ENCODE data around the gene KANSL2.
"Not testable (repeated sequence)": the region's sequence is repeated elsewhere in the genome, so short reads cannot be mapped to it uniquely, and the experiment has no call there.

The KANSL2 gene

DNA sequence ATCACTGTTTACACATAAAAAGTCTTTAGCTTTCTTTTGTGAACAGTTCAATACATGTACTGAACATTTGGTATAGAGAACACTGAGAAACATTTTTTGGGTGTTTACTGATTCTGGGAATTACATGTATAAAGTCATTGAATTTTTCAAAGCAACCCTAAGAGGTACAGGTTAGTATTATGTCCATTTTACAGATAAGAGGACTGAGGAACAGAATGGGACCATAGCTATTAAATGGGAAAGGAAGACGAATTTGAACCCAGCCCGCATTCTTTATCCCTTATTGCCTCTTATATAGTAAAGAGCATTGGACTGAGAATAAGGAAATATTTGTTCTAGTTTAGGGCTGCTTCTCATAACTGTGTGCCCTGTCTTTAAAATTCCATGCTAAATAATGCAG is 889 bp upstream of the KANSL2 start:
- no peak for DNase-seq

DNA sequence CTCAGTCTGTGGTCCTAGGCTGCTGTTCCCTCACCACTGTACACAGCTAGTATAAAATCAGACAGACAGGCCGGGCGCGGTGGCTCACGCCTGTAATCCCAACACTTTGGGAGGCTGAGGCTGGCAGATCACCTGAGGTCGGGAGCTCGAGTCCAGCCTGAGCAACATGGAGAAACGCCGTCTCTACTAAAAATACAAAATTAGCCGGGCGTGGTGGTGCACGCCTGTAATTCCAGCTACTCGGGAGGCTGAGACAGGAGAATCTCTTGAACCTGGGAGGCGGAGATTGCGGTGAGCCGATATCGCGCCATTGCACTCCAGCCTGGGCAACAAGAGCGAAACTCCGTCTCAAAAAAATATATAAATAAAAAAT is 481 bp upstream of the KANSL2 start:
- not testable (repeated sequence) for DNase-seq

DNA sequence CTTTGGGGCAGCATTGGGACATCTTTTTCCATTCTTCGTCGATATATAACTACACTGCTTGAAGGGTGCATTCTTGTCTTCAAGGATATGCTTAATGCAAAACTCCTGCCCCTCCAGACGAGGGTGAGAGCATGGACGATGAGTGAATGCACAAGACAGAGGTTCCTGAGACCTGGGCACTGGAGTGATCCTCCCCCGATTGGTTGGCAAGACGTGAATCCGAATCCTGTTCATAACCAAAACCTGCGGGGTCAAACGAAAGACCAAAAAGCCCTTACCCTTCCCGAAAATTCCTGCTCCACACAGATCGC is 684 bp downstream of the KANSL2 start:
- no peak for DNase-seq

- no peak for DNase-seq
These were observed 1.2 kb downstream of the KANSL2 start for GRCh38 chr12:48680861-48681260.

DNA sequence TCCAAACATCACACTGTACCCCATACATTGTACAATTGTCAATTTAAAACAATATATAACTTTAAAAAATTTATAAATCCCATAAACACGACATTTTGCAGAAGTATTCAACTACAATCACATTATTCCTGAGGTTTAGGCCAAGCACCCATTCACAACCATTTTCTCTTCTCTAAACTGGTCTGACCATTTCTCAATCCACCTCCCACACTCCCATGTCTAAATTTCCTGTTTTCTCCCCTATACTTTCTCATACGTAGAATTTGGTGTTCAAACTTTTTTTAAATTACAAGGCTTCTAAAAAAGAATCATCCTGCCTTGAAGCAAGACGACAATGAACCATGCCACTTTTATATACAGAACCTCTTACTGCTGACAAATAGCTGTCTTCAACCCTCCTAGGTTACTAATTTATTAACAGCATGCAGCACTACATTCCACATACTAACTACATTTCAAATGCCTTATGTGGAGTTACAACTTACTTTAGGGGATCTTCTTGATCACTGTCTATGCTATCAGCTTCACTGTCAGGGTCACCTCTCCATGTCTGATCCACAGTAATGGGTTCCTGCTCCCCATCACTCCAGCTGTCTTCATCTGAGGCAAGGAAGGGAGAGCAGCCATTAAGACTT is 3.4 kb downstream of the KANSL2 start:
- no peak for DNase-seq

- no peak for DNase-seq
These were observed 10.7 kb downstream of the KANSL2 start for GRCh38 chr12:48671231-48671856.

- DNase-seq: no peak
These were observed 13.0 kb downstream of the KANSL2 start for GRCh38 chr12:48668996-48669395.

DNA sequence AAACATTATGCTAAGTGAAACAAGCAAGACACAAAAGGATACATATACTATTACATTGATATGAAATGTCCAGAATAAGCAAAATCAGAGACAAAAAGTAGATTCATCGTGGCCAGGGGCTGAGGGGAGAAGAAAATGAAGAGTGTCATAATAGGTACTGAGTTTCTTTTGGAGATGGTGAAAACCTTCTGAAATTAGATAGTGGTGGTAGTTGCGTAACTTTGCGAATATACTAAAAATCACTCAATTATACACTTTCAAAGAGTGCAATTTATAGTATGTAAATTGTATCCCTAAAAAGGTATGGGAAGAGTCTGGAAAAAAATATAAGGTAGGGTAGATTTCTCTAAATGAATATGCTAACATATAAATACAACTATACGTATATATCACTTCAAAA is 22.2 kb downstream of the KANSL2 start:
- no peak for DNase-seq

DNA sequence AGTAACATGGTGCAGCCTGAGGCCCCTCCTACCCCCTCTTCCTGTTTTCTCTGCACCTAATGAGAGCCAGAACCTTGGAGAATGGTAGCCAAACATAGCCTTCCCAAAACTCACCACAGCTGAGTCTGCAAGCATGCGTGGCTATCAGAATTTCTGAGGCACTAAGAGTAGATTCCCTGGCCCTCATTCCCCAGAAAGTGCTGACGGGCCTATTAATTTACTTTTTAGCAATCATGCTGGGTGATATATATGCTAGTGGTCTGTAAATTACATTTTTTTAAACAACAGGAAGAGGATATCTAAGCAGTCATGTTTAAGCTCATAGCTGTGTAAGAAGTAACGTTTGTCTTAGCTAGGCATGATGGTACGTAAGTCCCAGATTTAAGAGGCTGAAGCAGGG is 30.4 kb downstream of the KANSL2 start:
- DNase-seq: no peak

- DNase-seq: not testable (repeated sequence)
These were observed 36.7 kb downstream of the KANSL2 start for GRCh38 chr12:48645354-48645753.

DNA sequence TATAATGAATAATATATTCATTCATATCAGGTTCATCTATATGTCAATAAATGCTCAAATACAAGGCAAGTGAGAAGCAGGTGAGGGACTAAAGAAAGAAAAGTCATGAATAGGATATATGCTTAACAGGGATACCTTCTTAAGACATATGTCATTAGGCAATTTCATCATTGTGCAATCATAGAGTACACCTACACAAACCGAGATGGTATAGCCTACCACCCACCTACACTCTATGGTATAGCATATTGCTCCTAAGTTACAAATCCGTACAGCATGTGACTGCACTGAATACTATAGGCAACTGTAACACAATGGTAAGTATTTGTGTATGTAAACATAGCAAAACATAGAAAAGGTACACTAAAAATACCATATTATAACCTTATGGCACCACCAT is 39.0 kb downstream of the KANSL2 start:
- no peak for DNase-seq

DNA sequence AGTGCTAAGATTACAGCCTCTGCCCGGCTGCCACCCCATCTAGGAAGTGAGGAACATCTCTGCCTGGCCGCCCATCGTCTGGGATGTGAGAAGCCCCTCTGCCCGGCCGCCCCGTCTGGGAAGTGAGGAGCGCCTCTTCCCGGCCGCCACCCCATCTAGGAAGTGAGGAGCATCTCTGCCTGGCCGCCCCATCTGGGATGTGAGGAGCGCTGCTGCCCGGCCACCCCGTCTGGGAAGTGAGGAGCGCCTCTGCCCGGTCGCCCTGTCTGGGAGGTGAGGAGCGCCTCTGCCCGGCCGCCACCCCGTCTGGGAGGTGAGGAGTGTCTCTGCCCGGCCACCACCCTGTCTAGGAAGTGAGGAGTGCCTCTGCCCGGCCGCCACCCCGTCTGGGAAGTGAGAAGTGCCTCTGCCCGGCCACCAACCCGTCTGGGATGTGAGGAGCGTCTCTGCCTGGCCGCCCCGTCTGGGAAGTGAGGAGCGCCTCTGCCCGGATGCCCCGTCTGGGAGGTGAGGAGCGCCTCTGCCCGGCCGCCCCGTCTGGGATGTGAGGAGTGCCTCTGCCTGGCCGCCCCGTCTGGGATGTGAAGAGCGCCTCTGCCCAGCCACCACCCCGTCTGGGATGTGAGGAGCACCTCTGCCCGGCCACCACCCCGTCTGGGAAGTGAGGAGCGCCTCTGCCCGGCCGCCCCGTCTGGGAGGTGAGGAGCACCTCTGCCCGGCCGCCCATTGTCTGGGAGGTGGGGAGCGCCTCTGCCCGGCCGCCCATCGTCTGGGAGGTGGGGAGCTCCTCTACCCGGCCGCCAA is 40.1 kb downstream of the KANSL2 start:
- not testable (repeated sequence) for DNase-seq

GRCh38 chr12:48640854-48641253 is 41.2 kb downstream of the KANSL2 start:
- DNase-seq: no peak

GRCh38 chr12:48640428-48640827 is 41.6 kb downstream of the KANSL2 start:
- DNase-seq: no peak

DNA sequence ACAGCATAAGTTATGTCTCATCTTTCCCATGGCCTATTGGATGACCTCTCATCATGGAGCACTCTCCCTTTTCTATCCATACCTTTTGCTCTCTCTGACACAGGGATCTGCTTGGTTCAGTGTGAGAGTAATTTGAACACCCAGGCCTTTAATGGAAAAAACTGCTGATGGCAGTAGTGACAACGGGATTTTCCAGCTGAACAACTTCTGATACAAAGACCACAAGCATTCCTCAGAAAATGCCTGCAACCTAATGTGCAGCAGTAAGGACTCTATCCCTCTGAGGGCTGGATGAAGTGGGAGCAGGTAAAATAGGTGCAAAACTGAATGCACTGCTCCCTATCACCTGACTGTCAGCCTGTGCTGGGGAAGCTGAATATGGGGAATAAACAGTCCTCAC is 51.0 kb downstream of the KANSL2 start:
- DNase-seq: no peak

- DNase-seq: no peak
These were observed 51.7 kb downstream of the KANSL2 start for GRCh38 chr12:48630346-48630745.

DNA sequence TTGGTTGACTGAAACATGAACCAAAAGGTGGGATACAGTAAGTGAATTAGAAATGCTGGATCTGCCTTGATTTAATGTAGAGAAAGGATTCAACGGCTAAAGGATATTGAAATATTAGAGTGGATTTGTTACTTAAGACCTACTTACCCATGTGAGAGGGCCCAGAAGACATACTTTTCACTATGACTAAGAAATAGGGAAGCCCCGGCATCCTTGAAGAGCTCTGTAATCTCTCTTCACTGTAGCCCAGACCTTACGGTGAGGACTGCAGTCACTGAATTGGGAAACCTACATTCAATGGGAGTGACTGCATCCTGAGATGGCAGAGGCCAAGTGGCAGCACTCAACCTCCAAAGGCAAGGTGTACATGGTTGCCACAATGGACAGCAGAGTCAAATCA is 52.5 kb downstream of the KANSL2 start:
- no peak for DNase-seq

GRCh38 chr12:48627556-48627955 is 54.5 kb downstream of the KANSL2 start:
- no peak for DNase-seq

GRCh38 chr12:48622997-48623396 is 59.0 kb downstream of the KANSL2 start:
- DNase-seq: not testable (repeated sequence)

GRCh38 chr12:48618541-48618940 is 63.5 kb downstream of the KANSL2 start:
- peak; percentile 75 for DNase-seq

GRCh38 chr12:48615681-48616080 is 66.4 kb downstream of the KANSL2 start:
- DNase-seq: no peak

- DNase-seq: no peak
These were observed 68.7 kb downstream of the KANSL2 start for GRCh38 chr12:48613321-48613720.

Measured in NCI-H2171 treated with DMSO at 0.1 percent for 48 hours (cell line).